NCI-H187 (cell line): ENCODE data around the gene MAN1C1.
"Not testable (repeated sequence)": the region's sequence is repeated elsewhere in the genome, so short reads cannot be mapped to it uniquely, and the experiment has no call there.

Experiments
- DNase-seq, 2 experiments: peaks; one replicate each; lab custom pipeline; 2025; lab: John Stamatoyannopoulos, UW

MAN1C1 gene

DNA sequence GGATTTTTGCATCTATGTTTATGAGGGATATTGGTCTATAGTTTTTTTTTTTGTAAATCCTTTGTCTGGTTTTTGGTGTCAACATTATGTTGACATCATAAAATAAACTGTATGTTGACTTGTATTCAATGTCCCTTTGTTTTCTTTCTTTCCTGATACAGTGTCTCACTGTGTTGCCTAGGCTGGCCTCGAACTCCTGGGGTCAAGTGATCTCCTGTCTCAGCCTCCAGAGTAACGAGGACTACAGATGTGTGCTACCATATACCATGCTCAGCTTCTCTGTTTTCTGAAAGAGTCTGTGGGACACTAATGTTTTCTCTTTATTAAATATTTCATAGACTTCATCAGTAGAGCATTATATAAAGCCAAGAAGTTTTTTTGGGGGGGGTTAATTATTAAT lies 18.3 kb downstream of the MAN1C1 start:
- no peak for DNase-seq

GRCh38 chr1:25636141-25636540 lies 19.6 kb downstream of the MAN1C1 start:
- not testable (repeated sequence) for DNase-seq

- DNase-seq = no peak
Observed at GRCh38 chr1:25640646-25641328, 24.2 kb downstream of the MAN1C1 start.

GRCh38 chr1:25641329-25641725 lies 24.7 kb downstream of the MAN1C1 start:
- no peak for DNase-seq

DNA sequence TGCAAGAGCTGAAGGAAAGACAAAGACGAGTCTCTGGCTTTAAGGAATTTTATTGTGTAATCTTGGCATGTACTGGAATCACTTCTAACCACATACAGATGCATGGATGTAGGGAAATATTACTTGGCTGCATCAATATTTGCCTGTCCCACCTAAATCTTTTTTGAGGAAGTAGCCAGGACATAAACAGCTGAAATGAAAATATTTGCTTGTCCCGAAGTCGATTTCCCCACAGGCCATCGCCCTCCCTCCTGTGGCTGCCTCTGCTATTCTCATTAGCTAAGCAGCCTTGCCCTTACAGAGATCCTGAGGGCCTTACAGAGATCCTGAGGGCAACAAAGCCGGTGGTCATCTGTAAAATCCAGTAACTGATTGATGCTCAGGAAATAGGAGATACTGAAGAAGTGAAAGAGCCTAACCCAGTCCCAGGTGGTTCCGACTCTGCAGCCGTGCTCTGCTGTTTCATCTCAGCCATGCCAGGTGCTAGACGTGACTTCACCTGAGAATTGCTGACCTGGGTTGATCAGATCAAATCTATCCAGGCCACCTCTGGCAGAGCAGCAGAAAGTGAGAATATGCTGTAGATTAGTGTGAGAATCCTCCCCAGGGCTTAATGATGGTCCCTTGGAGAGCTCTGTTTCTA lies 25.5 kb downstream of the MAN1C1 start:
- no peak for DNase-seq

DNA sequence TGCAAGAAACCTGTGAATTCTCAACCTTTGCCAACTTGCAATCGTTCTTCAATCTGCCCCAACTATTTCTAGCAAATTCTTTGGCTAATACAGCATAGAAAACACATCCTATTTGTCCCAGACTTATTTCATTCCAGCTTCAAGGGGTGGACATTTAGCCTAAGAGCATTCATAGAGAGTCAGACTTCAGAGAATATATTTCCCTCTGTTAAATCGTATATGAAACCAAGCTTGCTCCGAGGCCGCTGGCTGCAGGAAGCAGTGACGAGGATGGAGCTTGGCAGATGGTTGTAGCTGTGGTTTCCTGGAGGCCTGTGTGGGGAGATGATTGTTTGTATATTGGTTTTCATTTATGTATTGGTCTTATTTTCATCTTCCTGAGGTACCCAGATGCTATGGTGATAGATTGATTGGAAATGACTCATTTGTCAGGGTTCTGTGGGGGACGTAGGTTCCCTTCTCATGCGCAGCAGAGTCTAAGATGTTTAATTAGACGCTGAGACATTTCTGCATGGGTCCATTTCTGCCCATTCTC lies 26.1 kb downstream of the MAN1C1 start:
- no peak for DNase-seq

- DNase-seq = no peak
Observed at GRCh38 chr1:25643929-25644328, 27.3 kb downstream of the MAN1C1 start.

DNA sequence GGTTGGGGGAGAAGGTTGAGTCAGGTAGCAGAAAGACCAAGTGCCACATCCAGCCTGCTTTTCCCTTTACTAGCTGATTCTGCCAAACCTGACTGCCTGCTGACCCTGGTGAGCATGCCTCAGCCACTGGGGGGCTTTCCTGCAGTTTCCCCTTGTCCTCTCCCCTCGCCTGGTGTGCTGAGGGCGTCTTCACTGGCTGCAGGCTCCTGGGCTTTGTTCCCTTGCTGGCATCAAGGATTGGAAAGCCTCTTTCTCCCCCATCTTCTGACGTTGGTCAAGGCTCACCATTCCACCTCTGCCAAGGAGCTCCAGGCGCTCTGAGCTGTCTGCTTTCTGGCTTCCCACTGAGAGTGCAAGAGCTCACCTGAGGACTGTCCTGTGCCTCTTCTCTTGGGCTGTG lies 28.4 kb downstream of the MAN1C1 start:
- DNase-seq = no peak

DNA sequence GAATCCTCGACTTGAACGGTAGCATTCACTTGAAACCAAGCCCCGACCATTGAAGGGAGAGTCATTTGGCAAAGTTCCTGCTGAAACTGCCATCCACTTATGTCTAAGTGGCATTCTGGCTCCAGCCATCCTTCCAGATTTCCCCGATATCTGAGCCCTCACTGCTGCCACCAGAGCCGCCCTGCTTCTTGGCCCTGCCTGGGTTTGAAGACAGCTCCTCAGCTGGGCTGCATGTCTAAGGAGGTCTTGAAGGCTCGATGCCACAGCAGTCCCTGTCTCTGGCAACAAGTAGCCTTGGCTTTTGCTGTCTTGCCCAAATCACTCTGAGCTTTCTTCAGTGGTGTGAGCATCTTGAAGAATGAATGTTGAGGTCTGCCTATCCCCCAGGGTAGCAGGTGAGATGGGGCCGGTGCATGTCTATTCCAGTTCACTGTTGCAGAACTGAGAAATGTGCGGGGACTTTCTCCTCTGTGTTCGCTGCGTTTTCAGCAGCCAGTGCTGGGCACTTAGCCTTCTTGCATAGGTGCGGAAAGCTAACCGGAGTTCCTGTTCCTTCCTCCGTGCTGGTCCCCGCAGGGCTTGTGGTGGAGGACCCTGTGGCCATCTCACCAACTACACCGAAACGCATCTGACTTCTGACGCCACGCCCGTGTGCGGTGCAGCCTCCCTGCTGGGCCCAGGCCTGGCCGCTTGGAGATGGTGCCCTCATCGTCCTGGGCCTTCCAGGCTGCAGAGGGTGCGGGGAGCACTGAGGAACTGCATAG lies 29.2 kb downstream of the MAN1C1 start:
- DNase-seq = peak; percentile 18 to 30

DNA sequence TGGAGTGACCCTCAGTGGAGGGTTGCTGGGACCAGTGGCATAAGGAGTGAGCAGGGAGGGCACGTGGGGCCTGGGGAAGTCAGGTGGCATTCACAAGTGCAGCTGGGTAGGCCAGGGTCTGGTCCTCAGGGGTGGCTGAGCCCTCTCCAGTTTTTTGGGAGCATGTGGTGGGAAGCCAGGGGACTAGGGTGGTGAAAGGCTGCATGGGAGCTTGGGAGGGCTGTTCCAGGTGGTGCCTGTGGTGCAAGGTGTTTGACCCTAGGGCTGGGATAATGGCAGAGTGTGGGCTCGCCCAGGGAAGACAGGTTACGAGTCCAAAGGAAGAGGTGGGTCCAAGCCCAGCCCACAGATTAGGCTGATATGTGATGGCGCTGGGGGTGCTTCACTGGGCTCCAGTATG lies 30.5 kb downstream of the MAN1C1 start:
- DNase-seq = no peak

DNA sequence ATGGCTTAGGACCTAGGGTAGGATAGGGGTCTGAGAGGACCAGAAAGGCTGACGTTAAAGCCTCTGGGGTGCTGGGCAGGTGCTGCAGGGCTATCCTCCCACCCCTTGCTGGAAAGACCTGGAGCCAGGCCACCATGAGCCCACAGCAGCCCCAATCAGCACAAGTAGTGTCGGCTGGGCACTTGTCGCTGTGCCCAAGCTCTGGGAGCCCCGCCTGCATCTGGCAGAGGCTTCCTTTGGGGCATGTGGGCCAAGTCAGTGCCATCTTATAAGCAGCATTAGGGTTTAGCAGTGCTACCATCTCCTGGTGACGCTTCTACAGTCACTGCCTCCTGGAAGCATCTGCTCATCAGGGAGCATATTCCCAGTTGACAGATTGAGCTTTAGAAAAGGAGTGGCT lies 31.3 kb downstream of the MAN1C1 start:
- DNase-seq = no peak

GRCh38 chr1:25648681-25649440 lies 32.3 kb downstream of the MAN1C1 start:
- no peak for DNase-seq

DNA sequence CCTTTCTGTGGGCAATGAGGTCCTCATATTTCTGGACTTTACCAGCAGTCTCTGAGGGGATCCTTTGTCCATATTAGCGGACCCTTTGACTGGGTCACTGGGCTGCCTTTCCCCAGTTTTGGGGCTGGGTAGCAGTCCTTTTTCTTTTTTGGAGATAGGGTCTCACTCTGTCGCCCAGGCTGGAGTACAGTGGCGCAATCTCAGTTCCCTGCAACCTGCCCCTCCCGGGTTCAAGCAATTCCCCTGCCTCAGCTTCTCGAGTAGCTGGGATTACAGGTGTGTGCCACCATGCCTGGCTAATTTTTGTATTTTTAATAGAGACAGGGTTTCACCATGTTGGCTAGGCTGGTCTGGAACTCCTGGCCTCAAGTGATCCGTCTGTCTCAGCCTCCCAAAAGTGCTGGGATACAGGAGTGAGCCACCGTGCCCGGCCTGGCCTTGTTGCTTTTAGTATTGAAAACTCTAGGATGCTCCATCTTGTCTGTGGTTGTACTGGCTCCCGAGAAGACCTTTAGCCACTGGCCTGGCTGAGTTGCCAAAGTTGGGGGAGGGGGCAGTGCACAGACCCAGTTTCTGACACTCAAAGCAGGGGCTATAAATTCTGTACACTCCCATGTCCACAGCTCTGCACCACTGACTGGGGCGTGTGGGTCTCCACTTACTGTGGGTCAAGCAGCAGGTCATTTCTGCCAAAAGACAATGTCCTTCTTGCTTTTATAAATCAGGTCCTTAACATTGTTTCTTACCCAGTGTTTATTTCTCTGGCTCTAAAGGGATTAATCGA lies 33.1 kb downstream of the MAN1C1 start:
- no peak for DNase-seq

DNA sequence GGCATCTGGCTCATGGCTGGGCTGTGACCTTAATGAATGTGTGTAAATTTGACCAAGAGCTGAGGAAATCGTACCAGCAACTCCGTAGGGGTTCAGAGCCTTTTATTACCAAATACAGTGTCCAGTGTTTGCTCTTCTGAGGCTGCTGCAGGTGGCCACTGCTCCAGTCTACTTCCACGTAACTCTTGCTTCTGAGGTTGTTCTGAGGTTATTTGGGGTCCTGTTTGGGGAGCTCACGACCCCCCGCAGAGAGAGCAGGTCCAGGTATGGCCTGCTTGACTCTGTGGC lies 33.6 kb downstream of the MAN1C1 start:
- no peak for DNase-seq

DNA sequence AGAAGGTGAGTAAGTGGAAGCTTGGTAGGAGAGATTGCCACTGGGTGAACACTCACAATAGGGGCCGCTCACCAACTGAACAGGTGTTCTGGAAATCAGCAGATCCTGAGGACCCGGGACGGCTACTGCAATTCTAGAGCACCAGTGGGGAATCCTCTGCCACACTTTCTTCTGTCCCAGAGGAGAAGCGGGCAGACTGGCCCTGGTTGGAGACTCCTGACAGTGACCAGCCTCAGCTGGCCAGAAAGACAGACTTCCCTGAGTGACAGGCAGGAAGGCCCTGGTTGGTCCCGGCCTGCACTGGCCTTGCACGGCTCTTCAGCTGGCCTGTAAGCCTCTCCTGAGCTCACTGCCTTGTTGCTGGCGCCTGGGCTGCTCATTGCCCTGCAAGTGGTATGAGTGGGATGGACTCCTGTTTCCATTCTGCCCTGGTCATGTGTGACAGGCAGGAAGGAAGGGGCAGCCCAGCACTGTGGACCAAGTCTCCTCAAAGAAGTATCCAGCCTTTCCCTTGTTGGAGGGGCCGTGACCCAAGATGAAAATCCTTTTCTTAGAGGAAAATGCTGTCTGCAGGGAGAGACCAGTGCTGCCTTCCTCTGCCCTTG lies 34.5 kb downstream of the MAN1C1 start:
- DNase-seq = no peak

GRCh38 chr1:25651824-25652741 lies 35.5 kb downstream of the MAN1C1 start:
- no peak for DNase-seq

DNA sequence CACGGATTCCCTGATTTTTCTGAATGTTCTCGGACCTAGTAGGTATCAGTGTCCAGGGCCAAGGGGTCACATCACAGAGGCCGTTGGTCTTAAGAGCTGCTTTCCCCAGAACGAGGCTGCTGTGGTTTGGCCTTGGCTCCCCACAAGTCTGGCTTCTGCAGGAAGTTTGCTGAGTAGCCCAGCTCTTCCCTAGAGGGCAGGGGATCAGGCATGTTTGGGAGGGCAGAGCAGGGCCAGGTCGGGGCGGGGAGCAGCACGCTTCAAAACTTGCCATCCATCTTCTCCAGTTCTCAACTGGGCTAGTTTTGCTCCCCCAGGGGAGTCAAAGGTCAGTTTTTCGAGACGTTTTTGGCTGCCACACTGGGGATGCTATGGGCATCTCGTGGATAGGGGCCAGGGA lies 37.0 kb downstream of the MAN1C1 start:
- no peak for DNase-seq

GRCh38 chr1:25654109-25654660 lies 37.6 kb downstream of the MAN1C1 start:
- DNase-seq = no peak

DNA sequence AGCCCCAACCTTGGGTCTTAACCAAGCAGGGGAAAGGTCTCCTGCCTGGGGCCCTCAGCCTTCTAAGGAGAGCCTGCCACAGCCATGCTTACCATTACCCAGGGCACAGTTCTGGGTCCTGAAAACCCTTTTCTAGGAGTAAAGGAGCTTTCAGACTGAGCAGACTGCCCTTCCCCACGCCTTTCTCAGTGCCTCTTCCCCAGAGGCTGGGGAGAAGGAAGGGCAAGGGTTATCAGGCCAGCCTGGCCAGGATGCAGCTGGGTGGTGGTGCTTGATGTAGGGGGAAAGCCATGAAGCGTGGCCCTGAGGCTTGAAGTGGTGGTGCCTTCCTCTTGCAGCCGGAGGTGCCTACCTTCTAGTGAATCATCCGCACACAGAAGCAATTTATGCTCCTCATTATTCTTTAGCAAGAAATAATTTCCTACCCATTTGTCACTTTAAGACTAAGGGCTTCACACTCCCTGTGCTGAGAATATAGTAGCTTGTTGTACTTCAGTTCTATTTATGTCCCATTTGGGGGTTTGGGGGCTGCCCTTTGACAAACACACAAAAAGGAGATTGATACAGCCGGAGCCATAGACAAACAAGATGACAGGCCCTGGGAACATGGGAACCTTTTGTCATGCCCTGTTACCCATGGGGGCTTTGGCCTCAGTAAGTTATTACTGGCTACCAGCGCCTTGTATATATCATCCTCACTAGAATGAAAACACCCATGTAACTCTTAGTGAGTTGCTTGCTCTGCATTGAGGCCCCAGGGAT lies 40.7 kb downstream of the MAN1C1 start:
- no peak for DNase-seq
